ENCODE data around the gene MORN5. TPM values are rescaled to one million over a fixed set of nuclear protein-coding genes. Genes with fewer than 3 reads are reported as not detected.
A peak's percentile ranks its signal among the peaks of the same experiment; 100 is the strongest.

MORN5 gene
- total and polyA plus RNA-seq, 9 of the 15 experiments (the other 6 are each of a cell fraction or from before 2014, with no cell fraction given) = not detected

DNA sequence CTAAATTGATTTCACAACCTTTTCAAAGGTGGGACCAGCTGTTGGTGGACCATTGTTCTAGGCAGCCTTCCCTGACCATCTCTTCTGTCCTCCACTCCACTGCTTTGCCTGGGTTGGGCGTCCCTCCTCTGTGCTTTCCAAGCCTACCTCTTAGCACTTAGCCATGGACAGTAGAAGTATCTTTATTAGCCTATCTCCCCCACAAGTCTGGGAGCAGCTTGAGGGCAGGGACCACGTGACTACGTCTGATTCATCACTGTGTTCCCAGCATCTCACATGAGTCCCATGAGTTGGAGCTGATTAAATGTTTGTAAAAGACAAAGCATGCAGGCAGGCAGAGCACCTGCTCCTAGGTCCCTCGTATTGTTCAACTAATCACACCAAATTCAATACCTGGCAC, 20.9 kb downstream of the MORN5 start (continued):
- no peak for TF ChIP-seq ZBTB1 (CRISPR knock-in tag; IDR thresholded peaks at IDR 0.05; ENCODE audit: borderline replicate concordance, low read depth)
- TF ChIP-seq KDM1A (IDR thresholded peaks at IDR 0.05) = peak in 1 of 2 experiments; percentile 24; a peak in 1 of 4 replicates
- no peak for TF ChIP-seq PPARD (CRISPR knock-in tag; IDR thresholded peaks at IDR 0.05)
- TF ChIP-seq CBFA2T3 (IDR thresholded peaks at IDR 0.05) = peak; percentile 61
- peak; percentile 89 for TF ChIP-seq FOSL1 (tag; conservative IDR thresholded peaks at IDR 0.05)
- TF ChIP-seq, protein P1, sequence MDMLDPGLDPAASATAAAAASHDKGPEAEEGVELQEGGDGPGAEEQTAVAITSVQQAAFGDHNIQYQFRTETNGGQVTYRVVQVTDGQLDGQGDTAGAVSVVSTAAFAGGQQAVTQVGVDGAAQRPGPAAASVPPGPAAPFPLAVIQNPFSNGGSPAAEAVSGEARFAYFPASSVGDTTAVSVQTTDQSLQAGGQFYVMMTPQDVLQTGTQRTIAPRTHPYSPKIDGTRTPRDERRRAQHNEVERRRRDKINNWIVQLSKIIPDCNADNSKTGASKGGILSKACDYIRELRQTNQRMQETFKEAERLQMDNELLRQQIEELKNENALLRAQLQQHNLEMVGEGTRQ (CRISPR knock-in tag; IDR thresholded peaks at IDR 0.05) = peak; percentile 90
- 0 out of 2 replicates have a peak, but pooled peaks have one; percentile 14 for TF ChIP-seq NR2C1 (IDR thresholded peaks at IDR 0.05)
- TF ChIP-seq NR2C1 (tag; IDR thresholded peaks at IDR 0.05) = no peak
- TF ChIP-seq THRA (IDR thresholded peaks at IDR 0.05) = no peak
- TF ChIP-seq, protein P2, sequence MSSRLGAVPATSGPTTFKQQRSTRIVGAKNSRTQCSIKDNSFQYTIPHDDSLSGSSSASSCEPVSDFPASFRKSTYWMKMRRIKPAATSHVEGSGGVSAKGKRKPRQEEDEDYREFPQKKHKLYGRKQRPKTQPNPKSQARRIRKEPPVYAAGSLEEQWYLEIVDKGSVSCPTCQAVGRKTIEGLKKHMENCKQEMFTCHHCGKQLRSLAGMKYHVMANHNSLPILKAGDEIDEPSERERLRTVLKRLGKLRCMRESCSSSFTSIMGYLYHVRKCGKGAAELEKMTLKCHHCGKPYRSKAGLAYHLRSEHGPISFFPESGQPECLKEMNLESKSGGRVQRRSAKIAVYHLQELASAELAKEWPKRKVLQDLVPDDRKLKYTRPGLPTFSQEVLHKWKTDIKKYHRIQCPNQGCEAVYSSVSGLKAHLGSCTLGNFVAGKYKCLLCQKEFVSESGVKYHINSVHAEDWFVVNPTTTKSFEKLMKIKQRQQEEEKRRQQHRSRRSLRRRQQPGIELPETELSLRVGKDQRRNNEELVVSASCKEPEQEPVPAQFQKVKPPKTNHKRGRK (tag; IDR thresholded peaks at IDR 0.05) = no peak
- TF ChIP-seq PHTF2 (CRISPR knock-in tag; IDR thresholded peaks at IDR 0.05) = no peak
- TF ChIP-seq, protein P3, sequence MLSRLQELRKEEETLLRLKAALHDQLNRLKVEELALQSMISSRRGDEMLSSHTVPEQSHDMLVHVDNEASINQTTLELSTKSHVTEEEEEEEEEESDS (CRISPR knock-in tag; IDR thresholded peaks at IDR 0.05) = no peak
- TF ChIP-seq ZNF699 (CRISPR knock-in tag; IDR thresholded peaks at IDR 0.05; ENCODE audit: insufficient replicate concordance) = no peak

Measured in K562 (cell line).